Measurements from ENCODE around the gene HMGN1.

Gene HMGN1

DNA sequence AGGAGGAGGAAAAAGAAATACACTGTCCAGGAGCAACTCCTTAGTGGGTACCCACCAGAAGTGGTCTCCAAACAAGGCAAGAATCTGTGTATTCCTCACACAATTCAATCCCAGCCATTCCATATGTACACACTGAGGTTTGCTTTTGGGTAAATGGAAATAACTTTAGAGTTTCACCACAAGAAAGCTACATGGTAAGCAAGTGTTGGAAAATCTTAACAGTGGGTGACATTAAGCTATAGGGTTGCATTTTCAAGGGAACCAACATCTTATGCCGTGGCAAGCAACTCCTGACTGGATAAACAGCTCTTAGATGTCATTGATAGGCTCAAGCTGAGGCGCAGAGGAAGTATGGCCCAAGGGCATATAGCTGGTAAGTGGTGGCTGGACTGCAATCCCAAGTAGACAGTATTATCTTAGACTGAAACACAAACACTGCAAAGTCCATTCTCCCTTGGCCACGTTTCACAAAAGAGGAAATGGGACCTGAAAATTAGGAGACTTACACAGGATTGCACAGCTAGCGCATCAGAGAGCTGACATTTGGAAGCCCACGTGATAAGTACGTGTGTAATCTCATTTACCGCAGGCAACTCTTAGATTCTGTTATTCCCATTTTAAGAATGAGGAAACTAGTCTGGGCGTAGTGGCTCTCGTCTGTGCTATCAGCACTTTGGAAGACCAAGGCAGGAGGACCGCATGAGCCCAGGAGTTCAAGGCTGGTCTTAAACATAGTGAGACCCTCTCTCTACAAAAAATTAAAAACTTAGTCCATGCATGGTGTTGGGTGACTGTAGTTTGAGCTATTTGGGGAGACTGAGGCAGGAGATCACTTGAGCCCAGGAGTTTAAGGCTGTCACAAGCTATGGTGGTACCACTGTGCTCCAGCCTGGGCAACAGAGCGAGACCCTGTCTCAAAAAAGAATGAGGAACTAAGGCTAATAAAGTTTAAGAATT, 31.5 kb downstream of the HMGN1 start:
- peak overlapping the region; percentile 60 for H3K27ac ChIP-seq (replicated peaks)
- peak in 1 of 2 experiments; percentile 82 for DNase-seq (ENCODE audit: low read depth in 1 of 2, low spot score in 1 of 2)

DNA sequence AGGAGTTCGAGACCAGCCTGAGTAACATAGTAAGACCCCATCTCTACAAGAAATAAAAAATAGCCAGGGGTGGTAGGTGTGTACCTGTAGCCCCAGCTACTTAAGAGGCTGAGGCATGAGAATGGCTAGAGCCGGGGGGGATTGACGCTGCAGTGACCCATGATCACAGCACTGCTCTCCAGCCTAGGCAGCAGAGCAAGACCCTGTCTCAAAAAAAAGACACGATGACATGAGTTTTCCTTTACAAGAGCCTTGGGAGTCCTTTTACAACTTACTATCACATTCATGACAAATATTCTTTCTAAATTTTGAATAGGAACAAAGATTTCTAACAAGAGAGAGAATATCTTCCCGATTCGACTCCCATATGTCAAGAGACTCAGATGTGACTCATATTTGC, 32.2 kb downstream of the HMGN1 start:
- Histone ChIP-seq H3K27ac (replicated peaks) (peak overlapping the region; percentile 60), H3K4me3 (replicated peaks; ENCODE audit: insufficient read depth, low read length) (no peak overlapping the region), H3K27me3 (ENCODE audit: insufficient read depth, poor library complexity, severe bottlenecking) (no peaks in the 10 kb centered on the region)
- no peak for TF ChIP-seq POLR2AphosphoS5 (IDR thresholded peaks at IDR 0.05; ENCODE audit: low read depth)
- TF ChIP-seq SPI1 (IDR thresholded peaks at IDR 0.05; ENCODE audit: borderline replicate concordance, low read depth): no peak
- TF ChIP-seq REST (IDR thresholded peaks at IDR 0.05; ENCODE audit: insufficient replicate concordance, low read depth): no peak
- DNase-seq (ENCODE audit: low read depth in 1 of 2, low spot score in 1 of 2): no peak

More for the DNA sequence above, 31.5 kb downstream of the HMGN1 start:
- H3K4me3 ChIP-seq (replicated peaks; ENCODE audit: insufficient read depth, low read length): no peak overlapping the region
- no peaks in the 10 kb centered on the region for H3K27me3 ChIP-seq (ENCODE audit: insufficient read depth, poor library complexity, severe bottlenecking)
- TF ChIP-seq GABPA (IDR thresholded peaks at IDR 0.05; ENCODE audit: low read depth) (no peak), POLR2AphosphoS5 (IDR thresholded peaks at IDR 0.05; ENCODE audit: low read depth) (peak; percentile 48; the same call in 1 of the 2 replicates), REST (IDR thresholded peaks at IDR 0.05; ENCODE audit: insufficient replicate concordance, low read depth) (no peak), CTCF (IDR thresholded peaks at IDR 0.05; ENCODE audit: insufficient read depth, low read length) (no peak), SPI1 (IDR thresholded peaks at IDR 0.05; ENCODE audit: borderline replicate concordance, low read depth) (peak; percentile 94)

DNA sequence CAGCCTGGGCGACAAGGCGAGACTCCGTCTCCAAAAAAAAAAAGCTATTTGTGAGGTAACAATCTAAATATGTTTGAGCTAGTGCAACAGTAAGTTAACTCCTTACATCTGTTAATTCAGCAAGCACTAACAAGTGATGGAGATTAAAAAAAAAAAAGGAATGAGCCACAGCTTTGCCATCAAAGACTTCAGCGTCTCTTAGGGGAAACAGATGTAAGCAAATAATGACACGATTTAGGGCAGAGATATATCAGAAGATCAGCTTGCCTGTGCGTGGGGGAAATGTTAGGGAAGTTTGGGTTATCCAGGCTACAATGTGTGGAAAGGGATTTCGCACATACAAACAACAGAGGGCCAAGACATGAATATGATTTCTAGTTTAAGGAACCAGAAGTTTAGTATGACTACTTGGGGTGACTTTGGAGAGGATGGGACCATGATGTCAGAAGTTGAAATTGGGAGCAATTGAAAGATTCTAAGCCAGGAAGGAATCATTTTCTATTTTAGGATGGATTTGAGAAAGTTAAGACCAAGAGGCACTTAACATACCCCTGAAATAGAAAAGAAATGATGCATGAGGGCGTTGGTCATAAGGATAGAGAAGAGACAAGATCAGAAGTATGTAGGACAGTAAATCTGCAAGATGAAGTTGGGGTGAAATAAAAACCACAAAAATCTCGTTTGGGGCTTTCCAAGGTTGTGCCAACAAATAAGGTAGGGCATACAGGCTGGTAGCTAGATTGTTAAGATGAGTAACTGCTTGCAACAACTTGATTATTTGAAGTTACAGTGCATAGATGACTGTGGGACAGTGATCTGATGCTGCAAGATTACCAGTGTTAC, 33.1 kb downstream of the HMGN1 start:
- no peak overlapping the region for H3K27ac ChIP-seq (replicated peaks)
- no peaks in the 10 kb centered on the region for H3K27me3 ChIP-seq (ENCODE audit: insufficient read depth, poor library complexity, severe bottlenecking)
- TF ChIP-seq SPI1 (IDR thresholded peaks at IDR 0.05; ENCODE audit: borderline replicate concordance, low read depth): no peak
- no peak for TF ChIP-seq POLR2AphosphoS5 (IDR thresholded peaks at IDR 0.05; ENCODE audit: low read depth)
- TF ChIP-seq CTCF (IDR thresholded peaks at IDR 0.05; ENCODE audit: insufficient read depth, low read length): no peak
- DNase-seq (ENCODE audit: low read depth in 1 of 2, low spot score in 1 of 2): no peak
- H3K4me3 ChIP-seq (replicated peaks; ENCODE audit: insufficient read depth, low read length): no peak overlapping the region

All from HL-60 (cell line).